ENCODE data around the gene PSMG3.

PSMG3 gene

GRCh38 chr7:1557006-1557405 is 12.8 kb downstream of the PSMG3 start:
- DNase-seq: no peak

DNA sequence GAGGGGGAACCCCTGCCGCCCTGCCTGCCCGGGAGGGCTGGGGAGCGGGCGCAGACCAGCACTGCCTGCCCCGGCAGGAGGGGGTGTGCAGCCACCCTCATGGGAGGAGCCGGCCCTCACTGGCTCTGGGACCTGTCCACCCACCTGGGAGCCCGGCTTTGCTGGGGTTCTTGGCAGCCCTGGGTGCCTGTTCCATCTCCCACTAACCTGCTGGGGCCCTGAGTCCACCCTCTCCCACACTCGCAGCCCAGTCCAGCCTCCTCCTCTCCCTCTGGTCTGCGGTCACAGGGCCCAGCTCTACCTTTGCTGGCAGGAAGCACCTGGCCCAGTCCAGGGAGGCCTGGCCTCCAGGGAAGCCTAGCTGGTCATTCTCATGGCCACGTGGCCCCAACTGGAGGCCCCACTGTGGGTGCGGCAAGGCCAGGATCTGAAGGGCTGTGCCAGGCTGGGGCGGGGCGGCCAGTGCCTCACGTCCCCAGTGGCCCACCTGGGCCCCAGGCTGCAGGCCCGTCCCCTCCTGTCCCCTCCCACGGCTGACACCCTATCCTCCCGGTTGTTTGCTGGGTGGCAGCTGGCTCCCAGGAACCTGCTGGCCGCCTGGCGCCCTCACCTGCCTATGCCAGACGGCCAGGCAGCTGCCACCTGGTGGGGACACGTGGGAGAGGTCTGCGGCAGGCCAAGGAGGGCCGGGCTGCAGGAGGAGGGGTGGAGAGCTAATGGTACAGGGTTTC is 13.9 kb downstream of the PSMG3 start, which contains the start of gene TMEM184A:
TSS of gene TMEM184A (minus strand) at position 393 of the 731 bp plus-strand sequence. CDS start 721 bp downstream, outside the sequence.
- DNase-seq: peak; percentile 66

DNA sequence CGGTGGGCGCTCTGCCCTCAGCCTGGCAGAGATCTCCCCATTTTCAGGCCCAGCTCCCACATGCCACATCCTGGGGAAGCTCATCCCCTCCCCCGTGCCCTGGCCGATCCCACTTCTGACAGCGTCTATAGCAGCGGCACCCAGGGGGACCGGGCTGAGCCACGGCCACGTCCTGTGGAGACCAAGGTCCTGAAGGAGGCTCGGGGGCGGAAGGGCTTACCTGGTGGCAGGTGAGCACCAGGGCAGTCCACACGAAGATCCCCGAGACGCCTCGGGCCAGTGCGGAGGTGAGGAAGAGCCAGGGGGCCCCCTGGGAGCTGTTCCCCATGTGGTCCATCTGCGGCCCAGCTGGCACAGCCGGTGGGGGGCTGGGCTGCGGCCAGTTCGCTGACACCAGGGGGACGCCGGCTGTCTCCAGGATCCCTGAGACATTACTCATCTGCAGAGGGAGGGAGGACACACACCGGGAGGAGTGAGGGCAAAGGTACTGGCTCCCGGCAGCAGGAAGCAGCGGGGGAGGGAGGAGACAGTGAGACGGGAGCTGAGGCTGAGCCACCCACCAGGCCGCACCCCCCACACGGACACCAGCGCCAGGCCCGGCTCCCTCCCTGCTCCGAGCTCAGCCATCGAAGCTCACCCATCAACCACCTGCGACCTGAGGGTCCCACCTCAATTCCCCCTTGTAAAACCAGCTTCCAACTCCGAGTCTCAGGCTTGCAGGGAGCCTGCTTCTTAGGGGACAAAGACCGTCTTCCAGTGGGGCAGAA is 14.6 kb downstream of the PSMG3 start:
- DNase-seq: no peak

GRCh38 chr7:1554333-1555045 is 15.3 kb downstream of the PSMG3 start:
- DNase-seq: no peak

GRCh38 chr7:1553512-1554210 is 16.2 kb downstream of the PSMG3 start:
- no peak for DNase-seq

DNA sequence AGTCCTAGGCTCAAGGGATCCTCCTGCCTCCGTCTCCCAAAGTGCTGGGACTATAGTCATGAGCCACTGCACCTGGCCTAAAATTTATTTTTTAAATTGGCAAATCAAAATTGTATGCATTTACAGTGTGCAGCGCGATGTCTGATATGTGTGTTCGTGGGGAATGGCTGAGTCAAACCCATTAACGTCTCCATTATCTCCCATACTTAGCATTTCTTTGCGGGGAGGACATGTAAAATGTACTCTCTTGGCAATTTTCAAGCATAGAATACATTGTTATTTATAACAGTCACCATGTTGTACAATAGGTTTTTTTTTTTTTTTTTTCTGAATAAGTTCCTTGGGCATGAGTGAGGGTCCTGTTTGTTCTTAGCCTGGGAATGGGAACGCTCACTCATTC is 17.6 kb downstream of the PSMG3 start:
- DNase-seq: no peak

- no peak for DNase-seq
Observed at GRCh38 chr7:1550846-1551155, 19.0 kb downstream of the PSMG3 start.

DNA sequence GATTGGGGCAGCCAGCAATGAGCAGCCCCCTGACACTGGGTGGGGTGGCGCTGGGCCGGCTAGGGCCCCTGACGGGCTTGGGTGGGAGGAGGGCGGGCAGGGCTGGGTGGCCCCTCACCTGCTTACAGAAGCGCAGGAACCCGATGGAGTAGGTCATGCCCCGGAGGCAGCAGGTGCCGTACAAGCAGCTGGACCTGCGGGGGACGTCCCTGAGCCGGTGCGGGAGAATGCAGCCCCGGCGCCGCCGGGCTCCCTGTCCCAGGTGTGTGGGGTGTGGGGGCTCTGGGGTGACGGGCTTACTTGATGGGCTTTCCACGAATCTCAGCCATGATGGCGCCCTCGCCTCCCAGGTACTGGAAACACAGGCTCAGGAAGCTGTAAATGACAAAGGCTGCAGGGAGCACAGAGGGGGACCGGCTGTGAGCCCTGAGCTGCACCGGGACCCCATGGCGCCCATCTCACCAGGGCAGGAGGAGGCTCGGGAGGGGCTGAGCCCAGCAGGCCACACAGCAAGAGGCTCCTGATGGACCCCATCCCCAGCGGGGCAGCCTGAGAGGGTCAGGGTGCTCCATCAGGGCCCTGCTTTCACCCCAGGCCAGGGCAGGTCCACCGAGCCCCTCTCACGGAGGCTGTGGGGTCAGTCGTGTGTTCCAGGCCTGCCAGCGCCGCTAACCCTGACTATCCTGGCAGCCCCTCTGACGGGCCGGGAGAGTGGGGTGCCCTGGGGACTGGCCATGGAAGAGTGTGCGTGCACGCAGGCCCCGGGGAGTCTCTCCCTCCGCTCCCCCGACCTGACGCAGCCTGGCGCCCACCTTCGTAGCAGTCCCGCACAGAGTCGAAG is 19.6 kb downstream of the PSMG3 start:
- no peak for DNase-seq

GRCh38 chr7:1549357-1550004 is 20.4 kb downstream of the PSMG3 start:
- DNase-seq: no peak

GRCh38 chr7:1548944-1549343 is 20.9 kb downstream of the PSMG3 start:
- no peak for DNase-seq

GRCh38 chr7:1548438-1548831 is 21.4 kb downstream of the PSMG3 start:
- DNase-seq: no peak

DNA sequence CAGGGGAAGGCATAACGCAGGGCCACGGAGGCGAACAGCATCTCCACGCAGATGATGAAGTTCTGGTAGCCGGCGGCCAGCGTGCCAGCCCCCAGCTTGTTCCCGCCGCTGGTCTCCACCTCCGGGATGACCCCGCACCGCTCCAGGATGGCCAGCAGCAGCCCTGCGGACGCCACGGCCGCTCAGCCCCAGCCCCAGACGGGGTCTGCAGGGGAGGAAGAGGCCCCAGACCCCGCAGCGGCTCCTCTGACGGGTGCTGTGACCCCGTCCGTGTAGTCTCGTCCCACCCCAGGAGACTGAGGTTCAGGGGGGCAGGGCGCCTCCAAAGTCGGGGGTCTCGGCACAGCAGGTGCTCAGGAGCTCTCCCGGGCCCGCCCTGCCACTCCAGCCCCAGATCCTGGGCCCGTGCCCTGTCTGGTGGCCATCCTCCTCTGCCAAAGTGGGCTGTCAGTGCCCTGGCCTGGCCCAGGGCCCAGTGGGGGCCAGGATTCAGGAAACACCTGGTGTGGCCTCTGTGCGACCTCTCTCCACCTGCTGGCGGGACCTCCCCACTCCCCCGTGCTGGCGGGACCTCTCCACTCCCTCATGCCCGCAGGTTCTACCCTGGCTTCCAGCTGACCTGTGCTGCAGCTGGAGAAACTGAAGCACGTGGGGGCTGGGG is 21.9 kb downstream of the PSMG3 start:
- DNase-seq: no peak

- no peak for DNase-seq
Observed at GRCh38 chr7:1546909-1547776, 22.7 kb downstream of the PSMG3 start.

GRCh38 chr7:1546274-1546908 is 23.4 kb downstream of the PSMG3 start:
- DNase-seq: no peak

DNA sequence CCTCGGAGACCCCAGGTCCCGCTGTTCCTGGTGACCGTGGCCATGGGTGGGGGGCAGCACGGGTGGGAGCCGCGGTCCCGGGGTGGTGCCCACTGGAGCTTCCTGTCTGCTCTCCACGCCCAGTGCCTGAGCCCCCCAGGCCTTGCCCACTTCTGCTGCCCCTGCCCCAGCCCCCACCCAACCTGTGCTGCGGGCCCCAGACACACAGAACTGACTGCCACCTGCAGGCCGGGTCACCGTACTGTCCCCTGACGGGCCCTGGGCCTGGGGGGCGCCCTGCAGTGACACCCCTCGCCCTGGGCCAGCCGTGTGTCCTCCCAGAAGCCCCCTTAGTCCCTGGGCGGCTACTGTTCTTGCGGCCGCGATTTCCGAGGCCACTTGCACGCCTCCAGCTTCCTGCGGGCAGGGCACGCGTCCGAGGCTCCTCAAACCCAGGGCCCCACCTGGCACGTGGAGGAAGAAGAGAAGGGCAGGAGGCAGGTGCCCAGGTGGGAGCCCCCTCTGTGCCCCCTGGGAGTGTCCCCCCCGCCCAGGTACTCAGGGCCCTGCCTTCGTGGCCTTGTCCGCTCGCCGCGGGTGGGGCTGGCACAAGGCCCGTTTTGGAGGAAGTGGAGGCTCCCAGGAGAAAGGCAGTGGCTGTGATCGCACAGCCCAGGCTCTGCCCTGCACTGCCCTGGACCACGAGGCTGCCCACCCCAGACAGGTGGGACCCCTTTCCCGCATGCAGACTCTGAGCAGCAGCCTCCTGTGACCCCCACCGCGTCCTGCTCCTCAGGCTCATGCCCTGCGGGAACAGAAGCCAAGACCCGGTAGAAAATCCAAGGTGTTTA is 24.2 kb downstream of the PSMG3 start:
- DNase-seq: no peak

GRCh38 chr7:1544896-1545416 is 24.9 kb downstream of the PSMG3 start:
- DNase-seq: no peak

- no peak for DNase-seq
Observed at GRCh38 chr7:1544178-1544895, 25.5 kb downstream of the PSMG3 start.

GRCh38 chr7:1543826-1544177 is 26.0 kb downstream of the PSMG3 start:
- no peak for DNase-seq

Data from stimulated activated CD4-positive, alpha-beta T cell treated with anti-CD3 and anti-CD28 coated beads, Interleukin-15, amount 100 ng/mL, for 24 hours (primary cell).